Measurements from ENCODE around the gene PLAC8.
"Not testable (repeated sequence)": the region's sequence is repeated elsewhere in the genome, so short reads cannot be mapped to it uniquely, and the experiment has no call there.

PLAC8 gene

DNA sequence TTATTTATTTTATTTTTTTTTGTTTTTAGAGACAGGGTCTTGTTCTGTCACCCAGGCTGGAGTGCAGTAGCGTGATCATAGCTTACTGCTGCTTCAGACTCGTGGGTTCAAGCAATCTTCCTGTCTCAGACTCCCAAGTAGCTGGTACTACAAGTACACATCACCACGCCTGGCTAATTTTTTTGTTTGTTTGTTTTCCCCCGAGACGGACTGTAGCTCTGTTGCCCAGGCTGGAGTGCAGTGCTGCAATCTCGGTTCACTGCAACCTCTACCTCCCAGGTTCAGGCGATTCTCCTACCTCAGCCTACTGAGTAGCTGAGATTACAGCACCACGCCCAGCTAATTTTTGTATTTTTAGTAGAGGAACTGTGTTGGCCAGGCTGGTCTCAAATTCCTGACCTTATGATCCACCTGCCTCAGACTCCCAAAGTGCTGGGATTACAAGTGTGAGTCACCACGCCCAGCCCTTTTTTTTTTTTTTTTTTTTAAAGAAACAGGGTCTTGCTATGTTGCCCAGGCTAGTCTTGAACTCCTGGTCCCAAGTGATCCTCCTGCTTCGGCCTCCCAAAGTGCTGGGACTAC, 47.4 kb downstream of the PLAC8 start:
- no peak for DNase-seq (ENCODE audit: low spot score)

DNA sequence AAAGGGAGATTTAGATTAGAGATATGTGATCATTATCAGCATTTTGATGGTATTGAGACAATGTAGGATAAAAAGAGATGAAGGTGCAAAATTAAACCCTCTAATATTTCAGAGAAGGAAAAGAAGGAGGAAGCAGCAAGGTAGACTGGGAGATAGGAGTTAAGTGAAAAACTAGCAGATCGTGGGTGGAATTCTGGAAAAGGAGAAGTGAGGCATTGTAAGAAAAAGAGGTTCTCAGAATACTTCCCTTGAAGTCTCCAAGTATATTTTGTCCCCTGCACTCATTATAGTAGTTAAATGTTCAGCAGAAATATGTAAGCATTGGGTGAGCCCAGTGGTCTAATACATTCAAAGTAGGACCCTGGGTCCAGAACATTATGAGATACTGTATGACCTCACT, 49.3 kb downstream of the PLAC8 start:
- DNase-seq (ENCODE audit: low spot score), result no peak

DNA sequence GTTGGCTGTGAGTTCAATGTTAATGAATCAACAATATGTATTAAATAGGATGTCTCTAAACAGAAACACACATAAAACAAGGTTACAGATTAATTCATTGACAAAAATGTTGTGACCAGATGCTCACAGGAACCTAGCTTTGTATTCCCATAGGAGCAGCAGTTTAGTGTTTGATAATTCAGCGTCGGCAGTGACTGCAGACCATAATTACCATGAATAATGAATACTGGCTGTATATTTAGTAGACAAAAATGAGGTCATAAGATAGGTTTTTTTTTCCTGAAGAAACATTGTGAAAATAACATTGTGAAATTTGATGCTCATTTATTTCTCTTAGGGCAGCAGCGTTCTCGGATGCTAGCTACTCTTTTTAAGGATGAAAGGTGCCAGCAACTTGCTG, 51.8 kb downstream of the PLAC8 start:
- DNase-seq (ENCODE audit: low spot score), result no peak

DNA sequence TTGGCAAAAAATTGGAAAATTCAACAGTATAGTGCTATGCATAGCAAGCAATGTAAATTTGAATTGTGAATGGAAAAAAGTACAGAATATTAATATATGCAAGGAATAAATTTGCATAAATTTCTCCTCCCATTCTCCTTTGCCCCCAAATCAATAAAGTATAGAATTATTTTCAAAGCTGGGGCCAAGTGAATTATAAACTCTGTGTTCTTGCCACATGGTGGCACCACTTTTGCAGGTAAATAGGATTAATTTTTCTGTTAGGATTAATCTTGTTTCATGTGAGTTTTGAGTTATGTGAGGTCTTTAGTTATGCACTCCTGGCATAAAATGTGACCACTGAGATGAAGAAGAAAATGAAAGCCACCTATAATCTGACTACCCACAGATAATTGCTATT, 59.6 kb downstream of the PLAC8 start:
- DNase-seq (ENCODE audit: low spot score), result no peak

DNA sequence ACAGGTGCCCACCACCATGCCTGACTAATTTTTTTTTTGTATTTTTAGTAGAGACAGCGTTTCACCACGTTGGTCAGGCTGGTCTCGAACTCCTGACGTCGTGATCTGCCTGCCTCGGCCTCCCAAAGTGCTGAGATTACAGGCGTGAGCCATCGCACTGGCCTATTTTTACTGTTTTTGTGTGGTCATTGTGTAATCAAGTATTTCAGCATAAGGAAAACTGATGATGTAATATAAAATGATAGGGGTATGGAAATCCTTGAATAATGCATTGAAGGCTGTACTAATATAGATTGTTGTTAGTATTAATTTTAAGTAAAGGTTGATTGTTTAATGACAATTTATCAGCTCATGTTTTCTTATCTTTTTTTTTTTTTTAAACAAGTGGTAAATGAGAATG, 65.7 kb downstream of the PLAC8 start:
- DNase-seq (ENCODE audit: low spot score), result not testable (repeated sequence)

DNA sequence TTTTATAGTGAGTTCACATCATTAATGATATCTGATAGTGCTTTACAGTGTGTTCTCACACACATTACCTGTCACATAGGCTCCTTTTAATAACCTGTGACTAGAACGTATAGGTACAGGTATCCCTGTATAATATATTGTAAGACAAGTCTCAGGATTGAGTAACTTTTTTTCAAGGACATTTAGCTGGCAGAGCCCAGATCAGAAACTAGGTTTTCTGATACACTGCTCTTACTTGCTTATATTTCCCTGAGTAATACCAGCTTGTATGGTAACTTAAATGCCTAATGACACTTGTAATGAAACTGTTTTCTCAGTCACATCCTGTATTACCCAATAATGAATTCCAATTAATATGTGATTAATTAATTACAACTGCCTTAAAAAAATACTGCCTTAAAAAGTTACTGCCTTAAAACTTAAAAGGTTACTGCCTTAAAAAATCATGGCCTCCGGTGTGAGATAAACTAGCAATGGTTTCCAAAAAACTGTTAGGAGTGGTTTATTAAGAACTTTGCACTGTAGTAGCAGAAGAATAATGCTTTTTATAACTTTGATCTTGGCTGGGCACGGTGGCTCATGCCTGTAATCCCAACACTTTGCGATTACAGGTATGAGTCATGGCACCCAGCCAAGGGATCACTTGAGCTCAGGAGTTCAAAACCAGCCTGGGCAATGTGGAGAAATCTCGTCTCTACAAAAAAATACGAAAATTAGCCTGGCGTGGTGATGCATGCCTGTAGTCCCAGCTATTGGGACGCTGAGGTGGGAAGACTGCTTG, 67.6 kb downstream of the PLAC8 start:
- DNase-seq (ENCODE audit: low spot score), result no peak

DNA sequence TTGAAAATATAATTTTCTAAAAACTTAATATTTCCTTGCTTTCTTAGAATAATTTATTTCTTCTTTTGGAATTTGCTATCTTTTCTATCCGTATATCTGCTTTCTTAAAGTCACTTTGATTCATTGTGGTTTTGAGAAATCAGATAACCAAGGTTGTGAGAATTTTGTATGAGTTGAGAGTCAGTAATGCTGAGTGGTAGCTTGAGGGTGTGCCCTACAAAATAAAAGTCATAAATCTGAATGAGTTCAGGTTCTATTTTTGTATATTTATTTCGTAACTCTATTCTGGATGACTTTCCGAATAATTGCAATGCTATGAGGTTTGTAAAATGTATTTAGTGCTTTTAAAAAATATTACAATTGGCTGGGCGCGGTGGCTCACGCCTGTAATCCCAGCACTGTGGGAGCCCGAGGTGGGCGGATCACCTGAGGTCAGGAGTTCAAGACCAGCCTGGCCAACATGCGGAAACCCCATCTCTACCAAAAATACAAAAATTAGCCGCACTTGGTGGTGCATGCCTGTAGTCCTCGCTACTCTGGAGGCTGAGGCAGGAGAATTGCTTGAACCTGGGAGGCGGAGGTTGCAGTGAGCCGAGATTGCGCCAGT, 70.6 kb downstream of the PLAC8 start:
- no peak for DNase-seq (ENCODE audit: low spot score)

DNA sequence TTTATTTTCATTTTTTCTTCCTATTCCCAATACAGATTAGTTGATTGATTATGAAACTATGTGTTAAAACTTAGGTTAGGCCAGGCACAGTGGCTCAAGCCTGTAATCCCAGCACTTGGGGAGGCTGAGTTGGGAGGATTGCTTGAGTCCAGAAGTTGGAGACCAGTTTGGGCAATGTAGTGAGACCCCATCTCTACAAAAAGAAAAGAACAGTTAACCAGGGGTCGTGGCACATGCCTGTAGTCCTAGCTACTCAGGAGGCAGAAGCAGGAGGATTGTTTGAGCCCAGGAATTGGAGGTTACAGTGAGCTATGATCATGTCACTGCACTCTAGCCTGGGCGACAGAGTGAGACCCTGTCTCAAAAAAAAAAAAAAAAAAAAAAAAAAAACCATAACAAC, 71.4 kb downstream of the PLAC8 start:
- DNase-seq (ENCODE audit: low spot score), result not testable (repeated sequence)

DNA sequence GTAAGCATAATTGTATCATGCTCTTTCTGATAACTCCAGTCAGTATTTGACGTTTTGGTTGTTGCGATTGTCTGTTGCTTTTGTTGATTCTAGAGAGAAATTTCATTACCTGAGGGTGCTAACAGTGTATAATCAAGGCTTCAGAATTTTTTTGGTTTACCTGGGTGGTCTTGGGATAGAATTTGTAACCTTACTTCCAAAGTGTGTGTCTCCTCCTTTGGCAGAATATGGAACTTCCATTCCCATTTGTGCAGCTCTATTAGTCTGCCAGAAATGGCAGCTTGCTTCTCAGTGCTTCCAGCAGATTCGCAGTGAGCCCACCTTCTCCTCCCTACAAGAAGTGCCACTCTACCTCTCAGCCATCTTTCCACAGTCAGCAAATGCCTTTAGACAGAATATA, 74.3 kb downstream of the PLAC8 start:
- no peak for DNase-seq (ENCODE audit: low spot score)

All from putamen (tissue), 1 donor.